HEK293T (cell line): ENCODE data around the gene ELF5.

ENCODE experiments used
- CTCF ChIA-PET: fragments of 350-600 bp; formaldehyde crosslinking; extraction: SDS; loops from one replicate; lab custom pipeline; 2021; ENCODE audit warnings: antibody characterized with exemption, inconsistent platforms; lab: Yijun Ruan, JAX
- POLR2A ChIA-PET: fragments of 350-600 bp; formaldehyde crosslinking; extraction: SDS; loops from one replicate; lab custom pipeline; 2020; ENCODE audit warnings: antibody characterized with exemption, inconsistent platforms; lab: Yijun Ruan, JAX
- DNase-seq: peaks from one replicate; pipeline ENCODE4 v3.0.0; 2012; ENCODE audit warnings: mixed read lengths; ENCODE audit errors: extremely low spot score
- ARNT ChIP-seq: fragments of 450-650 bp; IDR thresholded peaks from 2 replicates; pipeline ENCODE4 v1.6.1; 2017; ENCODE audit warnings: mild to moderate bottlenecking
- BHLHE40 ChIP-seq: fragments of 450-650 bp; IDR thresholded peaks from 2 replicates; pipeline ENCODE4 v1.6.1; 2016; ENCODE audit warnings: mild to moderate bottlenecking, moderate library complexity, borderline replicate concordance
- CTBP1 ChIP-seq: fragments of 450-650 bp; IDR thresholded peaks from 2 replicates; pipeline ENCODE4 v1.6.1; 2016; ENCODE audit warnings: borderline replicate concordance
- ELF4 ChIP-seq: fragments of 450-650 bp; IDR thresholded peaks from 2 replicates; pipeline ENCODE4 v1.6.1; 2017; ENCODE audit warnings: antibody characterized with exemption
- FOXA1 ChIP-seq: fragments of 450-650 bp; IDR thresholded peaks from 2 replicates; pipeline ENCODE4 v1.6.1; 2016; ENCODE audit warnings: mild to moderate bottlenecking
- FOXK2 ChIP-seq: fragments of 450-650 bp; IDR thresholded peaks from 2 replicates; pipeline ENCODE4 v1.6.1; 2016; ENCODE audit warnings: mild to moderate bottlenecking
- FOXM1 ChIP-seq: fragments of 450-650 bp; IDR thresholded peaks from 2 replicates; pipeline ENCODE4 v1.6.1; 2017; ENCODE audit warnings: mild to moderate bottlenecking, borderline replicate concordance
- HDGF ChIP-seq: fragments of 450-650 bp; IDR thresholded peaks from 2 replicates; pipeline ENCODE4 v1.6.1; 2017; ENCODE audit warnings: antibody characterized with exemption, borderline replicate concordance
- L3MBTL2 ChIP-seq: fragments of 450-650 bp; conservative IDR thresholded peaks from 2 replicates; pipeline ENCODE4 v1.6.1; 2016; ENCODE audit warnings: mild to moderate bottlenecking
- LEF1 ChIP-seq: fragments of 450-650 bp; IDR thresholded peaks from 2 replicates; pipeline ENCODE4 v1.6.1; 2017; ENCODE audit warnings: mild to moderate bottlenecking, borderline replicate concordance
- NFRKB ChIP-seq: fragments of 450-650 bp; IDR thresholded peaks from 2 replicates; pipeline ENCODE4 v1.6.1; 2016; ENCODE audit warnings: mild to moderate bottlenecking, moderate library complexity
- PKNOX1 ChIP-seq: fragments of 450-650 bp; IDR thresholded peaks from 2 replicates; pipeline ENCODE4 v1.6.1; 2016
- SP1 ChIP-seq: fragments of 450-650 bp; IDR thresholded peaks from 2 replicates; pipeline ENCODE4 v1.6.1; 2017
- SUZ12 ChIP-seq: fragments of 450-650 bp; IDR thresholded peaks from 2 replicates; pipeline ENCODE4 v1.6.1; 2016; ENCODE audit warnings: mild to moderate bottlenecking
- TARDBP ChIP-seq: fragments of 450-650 bp; IDR thresholded peaks from 2 replicates; pipeline ENCODE4 v1.6.1; 2016
- ZNF384 ChIP-seq: fragments of 450-650 bp; IDR thresholded peaks from 2 replicates; pipeline ENCODE4 v1.6.1; 2016

Gene ELF5

GRCh38 chr11:34548278-34548677 lies 34.7 kb upstream of the ELF5 start:
- ChIA-PET POLR2A (no interaction called here), CTCF (no interaction called here)
- DNase-seq = no peak
- TF ChIP-seq NFRKB (no peak), FOXM1 (no peak), HDGF (no peak), L3MBTL2 (no peak), TARDBP (no peak), FOXA1 (no peak), LEF1 (no peak), PKNOX1 (no peak), ELF4 (no peak), ZNF384 (no peak), SUZ12 (no peak), FOXK2 (no peak), SP1 (no peak), CTBP1 (no peak), BHLHE40 (no peak), ARNT (no peak)

- ChIA-PET POLR2A (no interaction called here), CTCF (no interaction called here)
- DNase-seq = no peak
- TF ChIP-seq CTBP1 (no peak), FOXA1 (no peak), FOXK2 (no peak), HDGF (no peak), PKNOX1 (no peak), ARNT (no peak), NFRKB (no peak), ZNF384 (no peak), BHLHE40 (no peak), L3MBTL2 (no peak), ELF4 (no peak), SP1 (no peak), TARDBP (no peak), FOXM1 (no peak)
Observed at GRCh38 chr11:34546511-34547209, 33.1 kb upstream of the ELF5 start.

- ChIA-PET POLR2A (no interaction called here), CTCF (no interaction called here)
- TF ChIP-seq L3MBTL2 (no peak), PKNOX1 (no peak), BHLHE40 (no peak), FOXM1 (no peak), LEF1 (no peak), FOXA1 (no peak), ELF4 (no peak), CTBP1 (no peak), NFRKB (no peak), SUZ12 (no peak), TARDBP (no peak), ARNT (no peak), HDGF (no peak)
- no peak for DNase-seq
Observed at GRCh38 chr11:34542089-34542488, 28.5 kb upstream of the ELF5 start.

- CTCF ChIA-PET = no interaction called here
- no peak for DNase-seq
- POLR2A ChIA-PET = interaction anchor here (0.6 kb wide), 1 partner anchor 804 kb away, joined by 3 read pairs; no protein-coding TSS in a partner anchor
- TF ChIP-seq ELF4 (no peak), L3MBTL2 (no peak), CTBP1 (no peak), LEF1 (no peak), NFRKB (no peak), ARNT (no peak), ZNF384 (no peak), FOXM1 (no peak), TARDBP (no peak), FOXK2 (no peak), FOXA1 (no peak), PKNOX1 (no peak), SP1 (no peak), HDGF (no peak), SUZ12 (no peak), BHLHE40 (no peak)
Observed at GRCh38 chr11:34540870-34541269, 27.3 kb upstream of the ELF5 start.

- CTCF ChIA-PET = no interaction called here
- POLR2A ChIA-PET = no interaction called here
- no peak for DNase-seq
- TF ChIP-seq TARDBP (no peak), LEF1 (no peak), ELF4 (no peak), HDGF (no peak), CTBP1 (no peak), ZNF384 (no peak), ARNT (no peak), FOXM1 (no peak), SP1 (no peak), BHLHE40 (no peak), L3MBTL2 (no peak), PKNOX1 (no peak), NFRKB (no peak), FOXK2 (no peak)
Observed at GRCh38 chr11:34537636-34538035, 24.0 kb upstream of the ELF5 start.
